HL-60 (cell line): Measurements from ENCODE around the gene RAB18.

Experiments used
- GABPA ChIP-seq: IDR thresholded peaks from 2 replicates; pipeline ENCODE4 v1.6.1; 2012; ENCODE audit warnings: low read depth
- POLR2AphosphoS5 ChIP-seq: IDR thresholded peaks from 2 replicates; pipeline ENCODE4 v1.6.1; 2012; ENCODE audit warnings: low read depth
- REST ChIP-seq: IDR thresholded peaks from 2 replicates; pipeline ENCODE4 v1.6.1; 2012; ENCODE audit warnings: low read depth; ENCODE audit not compliant: insufficient replicate concordance
- TF ChIP-seq, protein P1 (sequence below): IDR thresholded peaks from one replicate; pipeline ENCODE4 v1.5.1; 2011; ENCODE audit warnings: low read length, control low read depth, inconsistent platforms; ENCODE audit not compliant: insufficient read depth

DNA sequence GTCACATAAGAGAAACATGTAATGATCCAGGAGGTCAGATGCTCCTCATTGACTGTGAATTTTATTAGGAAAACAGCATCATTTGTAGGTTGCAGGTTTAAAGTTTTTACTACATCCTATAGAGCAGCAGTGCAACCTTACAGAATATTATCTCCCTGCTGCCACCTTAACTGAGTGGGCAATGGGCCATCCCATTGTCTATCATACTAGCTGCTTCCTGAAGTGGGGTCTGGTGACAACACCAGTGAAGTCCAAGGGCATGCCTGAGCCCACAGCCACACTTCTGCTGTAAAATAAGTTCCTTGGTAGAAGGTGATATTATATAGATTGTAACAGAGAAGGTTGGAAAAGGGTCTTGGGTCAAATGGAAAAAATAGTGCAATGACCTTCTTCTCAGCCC, 4.0 kb upstream of the RAB18 start:
- TF ChIP-seq, protein P1, sequence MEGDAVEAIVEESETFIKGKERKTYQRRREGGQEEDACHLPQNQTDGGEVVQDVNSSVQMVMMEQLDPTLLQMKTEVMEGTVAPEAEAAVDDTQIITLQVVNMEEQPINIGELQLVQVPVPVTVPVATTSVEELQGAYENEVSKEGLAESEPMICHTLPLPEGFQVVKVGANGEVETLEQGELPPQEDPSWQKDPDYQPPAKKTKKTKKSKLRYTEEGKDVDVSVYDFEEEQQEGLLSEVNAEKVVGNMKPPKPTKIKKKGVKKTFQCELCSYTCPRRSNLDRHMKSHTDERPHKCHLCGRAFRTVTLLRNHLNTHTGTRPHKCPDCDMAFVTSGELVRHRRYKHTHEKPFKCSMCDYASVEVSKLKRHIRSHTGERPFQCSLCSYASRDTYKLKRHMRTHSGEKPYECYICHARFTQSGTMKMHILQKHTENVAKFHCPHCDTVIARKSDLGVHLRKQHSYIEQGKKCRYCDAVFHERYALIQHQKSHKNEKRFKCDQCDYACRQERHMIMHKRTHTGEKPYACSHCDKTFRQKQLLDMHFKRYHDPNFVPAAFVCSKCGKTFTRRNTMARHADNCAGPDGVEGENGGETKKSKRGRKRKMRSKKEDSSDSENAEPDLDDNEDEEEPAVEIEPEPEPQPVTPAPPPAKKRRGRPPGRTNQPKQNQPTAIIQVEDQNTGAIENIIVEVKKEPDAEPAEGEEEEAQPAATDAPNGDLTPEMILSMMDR, result no peak
- TF ChIP-seq POLR2AphosphoS5, result no peak
- no peak for TF ChIP-seq GABPA
- TF ChIP-seq REST, result no peak
